C4-2B (cell line): ENCODE data around the gene APH1B.

Experiments
- CTCF ChIP-seq: fragments of 450-650 bp; conservative IDR thresholded peaks from 2 replicates; pipeline ENCODE4 v1.5.1; 2017; ENCODE audit warnings: mild to moderate bottlenecking
- ZFX ChIP-seq: fragments of 450-650 bp; IDR thresholded peaks from 2 replicates; pipeline ENCODE4 v1.6.1; 2017

DNA sequence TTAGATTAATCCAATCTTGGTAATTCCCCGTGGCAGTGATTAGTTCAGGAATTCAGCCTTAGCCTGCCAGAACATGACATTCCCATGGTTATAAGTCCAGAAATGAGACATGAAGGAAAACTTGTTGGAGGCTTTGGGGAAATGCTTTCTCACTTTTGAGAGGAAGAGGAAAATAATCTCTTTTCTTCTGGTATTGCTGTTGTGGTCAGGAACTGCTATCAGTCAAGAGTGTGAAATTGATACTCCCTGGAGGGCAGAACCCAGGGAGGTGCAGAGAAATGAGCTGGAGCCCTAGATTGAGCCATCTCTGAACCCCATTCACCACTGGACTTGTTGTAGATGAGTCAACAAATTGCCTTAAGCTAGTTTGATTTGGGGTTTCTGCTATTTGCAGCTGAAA, 38.6 kb upstream of the APH1B start:
- TF ChIP-seq CTCF = no peak
- TF ChIP-seq ZFX = no peak
